GM12872 (cell line): ENCODE results near the gene AGAP4.
"Not testable (repeated sequence)": the region's sequence is repeated elsewhere in the genome, so short reads cannot be mapped to it uniquely, and the experiment has no call there.

Source experiments
- TF ChIP-seq, protein P1 (sequence below): IDR thresholded peaks from 3 replicates; pipeline ENCODE4 v1.5.1; 2011; ENCODE audit warnings: low read depth, mild to moderate bottlenecking, low read length, moderate library complexity; ENCODE audit not compliant: insufficient read depth

The AGAP4 gene

DNA sequence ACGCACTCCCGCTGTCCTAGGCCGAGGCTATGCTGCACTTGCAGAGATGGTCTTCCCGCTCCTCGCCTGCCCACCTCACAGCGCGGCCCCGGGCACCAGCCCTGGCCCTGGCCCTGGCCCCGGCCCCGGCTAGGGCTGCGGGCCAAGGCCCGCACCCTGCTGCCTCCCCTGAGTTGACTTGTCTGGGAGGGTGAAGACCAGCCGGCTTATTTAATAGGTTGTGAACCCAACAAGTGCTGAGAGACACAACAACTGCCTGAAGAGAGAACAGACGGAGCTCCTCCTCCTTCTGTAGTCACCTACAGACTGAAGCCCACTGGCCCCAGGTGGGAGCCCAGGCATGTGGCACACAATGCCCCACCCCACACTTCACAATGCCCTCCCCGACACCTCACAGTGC is at the start of gene AGAP4:
TSS of gene AGAP4 (minus strand) at position 101 of the 400 bp plus-strand sequence. CDS start 153 bp downstream, outside the sequence.
- TF ChIP-seq, protein P1, sequence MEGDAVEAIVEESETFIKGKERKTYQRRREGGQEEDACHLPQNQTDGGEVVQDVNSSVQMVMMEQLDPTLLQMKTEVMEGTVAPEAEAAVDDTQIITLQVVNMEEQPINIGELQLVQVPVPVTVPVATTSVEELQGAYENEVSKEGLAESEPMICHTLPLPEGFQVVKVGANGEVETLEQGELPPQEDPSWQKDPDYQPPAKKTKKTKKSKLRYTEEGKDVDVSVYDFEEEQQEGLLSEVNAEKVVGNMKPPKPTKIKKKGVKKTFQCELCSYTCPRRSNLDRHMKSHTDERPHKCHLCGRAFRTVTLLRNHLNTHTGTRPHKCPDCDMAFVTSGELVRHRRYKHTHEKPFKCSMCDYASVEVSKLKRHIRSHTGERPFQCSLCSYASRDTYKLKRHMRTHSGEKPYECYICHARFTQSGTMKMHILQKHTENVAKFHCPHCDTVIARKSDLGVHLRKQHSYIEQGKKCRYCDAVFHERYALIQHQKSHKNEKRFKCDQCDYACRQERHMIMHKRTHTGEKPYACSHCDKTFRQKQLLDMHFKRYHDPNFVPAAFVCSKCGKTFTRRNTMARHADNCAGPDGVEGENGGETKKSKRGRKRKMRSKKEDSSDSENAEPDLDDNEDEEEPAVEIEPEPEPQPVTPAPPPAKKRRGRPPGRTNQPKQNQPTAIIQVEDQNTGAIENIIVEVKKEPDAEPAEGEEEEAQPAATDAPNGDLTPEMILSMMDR, result not testable (repeated sequence)

DNA sequence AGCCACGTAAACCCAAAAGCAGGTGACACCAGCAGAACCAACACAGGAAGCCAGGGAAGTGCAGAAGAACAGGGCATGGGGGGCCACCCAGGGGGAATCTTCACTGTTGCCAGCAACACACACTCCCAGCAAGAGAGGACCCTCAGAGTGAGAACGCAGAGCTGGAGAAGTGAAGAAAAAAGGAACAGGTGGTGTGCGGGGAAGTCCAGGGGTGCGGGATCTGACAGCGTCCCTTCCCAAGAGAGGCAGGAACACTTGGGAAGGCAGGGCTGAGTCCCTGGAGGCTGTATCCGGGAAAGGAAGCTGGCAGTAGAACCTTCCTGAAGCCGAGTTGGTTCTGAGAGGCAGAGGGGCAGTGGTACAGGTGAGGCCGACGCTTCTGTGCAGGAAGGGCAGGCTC is 27.7 kb downstream of the AGAP4 start:
- TF ChIP-seq, protein P1, result no peak

- TF ChIP-seq, protein P1, result no peak
Measured at GRCh38 chr10:45817912-45818311, 29.4 kb downstream of the AGAP4 start.

DNA sequence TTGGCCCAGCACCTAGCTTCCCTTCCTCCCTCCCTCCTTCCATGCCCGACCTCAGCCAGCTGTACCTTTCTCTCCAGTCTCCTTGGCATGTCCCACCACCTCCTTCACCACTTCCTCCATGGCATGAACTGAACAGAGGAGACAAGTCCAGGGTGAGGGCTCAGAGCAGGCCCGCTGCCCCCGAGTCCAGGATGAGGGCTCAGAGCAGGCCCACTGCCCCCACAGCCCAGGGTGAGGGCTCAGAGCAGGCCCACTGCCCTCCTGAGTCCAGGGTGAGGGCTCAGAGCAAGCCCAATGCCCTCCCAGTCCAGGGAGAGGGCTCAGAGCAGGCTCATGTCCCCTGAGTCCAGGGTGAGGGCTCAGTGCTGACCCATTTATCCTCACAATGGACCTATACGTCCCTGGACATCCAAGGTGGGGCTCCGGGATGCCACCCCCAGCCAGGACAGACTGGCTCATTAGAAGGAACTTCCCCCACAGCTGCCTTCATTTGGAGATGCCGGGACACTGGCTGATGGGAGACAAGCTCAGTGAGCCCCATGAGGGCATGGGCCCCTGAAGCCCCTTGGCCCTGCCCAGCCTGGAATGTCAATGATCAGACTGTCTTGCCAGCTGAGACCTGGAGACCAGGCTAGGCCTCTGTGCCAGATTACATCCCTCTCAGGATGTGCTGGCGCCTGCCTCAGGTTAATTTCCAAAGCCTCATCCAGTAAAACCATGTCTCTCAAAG is 30.0 kb downstream of the AGAP4 start:
- TF ChIP-seq, protein P1, result no peak

DNA sequence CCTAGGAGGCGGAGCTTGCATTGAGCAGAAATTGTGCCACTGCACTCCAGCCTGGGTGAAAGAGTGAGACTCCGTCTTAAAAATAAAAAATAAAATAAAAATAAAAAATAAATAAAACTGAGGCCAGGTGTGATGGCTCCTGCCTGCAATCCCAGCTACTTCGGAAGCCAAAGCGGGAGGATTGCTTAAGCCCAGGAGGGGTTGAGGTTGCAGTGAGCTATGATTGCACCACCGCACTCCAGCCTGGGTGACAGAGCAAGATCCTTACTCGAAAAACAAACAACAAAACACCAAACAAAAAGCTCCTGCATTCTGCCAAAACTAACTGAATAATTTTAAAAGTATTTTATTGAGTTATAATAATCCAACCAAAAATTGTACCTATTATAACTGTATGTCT is 36.2 kb downstream of the AGAP4 start:
- TF ChIP-seq, protein P1, result no peak

GRCh38 chr10:45809837-45810236 is 37.5 kb downstream of the AGAP4 start:
- TF ChIP-seq, protein P1, result no peak
